Astrocyte (in vitro differentiated cells and primary cell): Measurements from ENCODE around the gene TAF1L. TPM values are rescaled to one million over a fixed set of nuclear protein-coding genes. Genes with fewer than 3 reads are reported as not detected.

Experiments
- DNase-seq: peaks from one replicate; pipeline ENCODE4 v3.0.0-alpha.2; 2010; ENCODE audit warnings: low read depth
- FAIRE-seq: peaks from 2 replicates; lab custom pipeline; 2011; peaks lifted over from hg19 to GRCh38; lab: Jason Lieb, UNC
- H2AFZ ChIP-seq: 2 replicates; pipeline ENCODE4 v1.6.0; 2012; ENCODE audit warnings: low read depth, low read length, inconsistent platforms
- H3K27ac ChIP-seq: 2 replicates; pipeline ENCODE4 v1.5.1; 2011; ENCODE audit warnings: low read depth, low read length, inconsistent platforms
- H3K27me3 ChIP-seq: 2 replicates; pipeline ENCODE4 v1.6.0; 2011; ENCODE audit warnings: low read length, inconsistent platforms; ENCODE audit not compliant: insufficient read depth
- H3K36me3 ChIP-seq: 2 replicates; pipeline ENCODE4 v1.5.1; 2011; ENCODE audit warnings: low read length, inconsistent platforms; ENCODE audit not compliant: insufficient read depth
- H3K4me1 ChIP-seq: 2 replicates; pipeline ENCODE4 v1.5.1; 2011; ENCODE audit warnings: low read length, inconsistent platforms; ENCODE audit not compliant: insufficient read depth
- H3K4me2 ChIP-seq: 2 replicates; pipeline ENCODE4 v1.6.0; 2012; ENCODE audit warnings: low read length, inconsistent platforms
- H3K4me3 ChIP-seq: 2 replicates; pipeline ENCODE4 v1.5.1; 2011; ENCODE audit warnings: low read depth, mild to moderate bottlenecking, low read length, inconsistent platforms; ENCODE audit not compliant: insufficient read depth
- H3K79me2 ChIP-seq: 2 replicates; pipeline ENCODE4 v1.6.0; 2012; ENCODE audit warnings: mild to moderate bottlenecking, low read length, inconsistent platforms; ENCODE audit not compliant: insufficient read depth
- H3K9ac ChIP-seq: 2 replicates; pipeline ENCODE4 v1.6.0; 2012; ENCODE audit warnings: mild to moderate bottlenecking, low read length, inconsistent platforms
- H3K9me3 ChIP-seq: 2 replicates; pipeline ENCODE4 v1.5.1; 2012; ENCODE audit warnings: low read depth, mild to moderate bottlenecking, low read length, inconsistent platforms; ENCODE audit not compliant: insufficient read depth
- H4K20me1 ChIP-seq: 2 replicates; pipeline ENCODE4 v1.6.0; 2012; ENCODE audit warnings: low read length, inconsistent platforms; ENCODE audit not compliant: insufficient read depth
- H3K27ac Mint-ChIP-seq: one replicate; pipeline ENCODE4 v1.8.0; 2021; ENCODE audit warnings: mild to moderate bottlenecking, mixed read lengths; ENCODE audit not compliant: unreplicated experiment
- H3K27me3 Mint-ChIP-seq: one replicate; pipeline ENCODE4 v1.8.0; 2021; ENCODE audit warnings: low read depth, mixed read lengths; ENCODE audit not compliant: unreplicated experiment
- H3K36me3 Mint-ChIP-seq: one replicate; pipeline ENCODE4 v1.8.0; 2021; ENCODE audit warnings: low read depth, mixed read lengths; ENCODE audit not compliant: unreplicated experiment
- H3K4me1 Mint-ChIP-seq: one replicate; pipeline ENCODE4 v1.8.0; 2021; ENCODE audit warnings: low read depth, mixed read lengths; ENCODE audit not compliant: unreplicated experiment
- H3K4me3 Mint-ChIP-seq: one replicate; pipeline ENCODE4 v1.8.0; 2021; ENCODE audit warnings: mild to moderate bottlenecking, moderate library complexity, mixed read lengths; ENCODE audit not compliant: unreplicated experiment
- H3K9me3 Mint-ChIP-seq: one replicate; pipeline ENCODE4 v1.8.0; 2021; ENCODE audit warnings: mild to moderate bottlenecking, mixed read lengths; ENCODE audit not compliant: unreplicated experiment
- EZH2 ChIP-seq: IDR thresholded peaks from 2 replicates; pipeline ENCODE4 v1.6.1; 2012; ENCODE audit warnings: mild to moderate bottlenecking, low read length, inconsistent platforms; ENCODE audit not compliant: insufficient read depth
- total RNA-seq: library from RNA; stranded (reverse); gene quantifications from 2 replicates; pipeline ENCODE4 v1.2.1, GENCODE V29; 2021
- TF ChIP-seq, protein P1 (sequence below): IDR thresholded peaks from 2 replicates; pipeline ENCODE4 v1.5.1; 2011; ENCODE audit warnings: low read depth, mild to moderate bottlenecking, inconsistent platforms, low read length, moderate library complexity; ENCODE audit not compliant: insufficient read depth

The TAF1L gene
- total RNA-seq, 1 donor from 2014 or later, result 0.02 TPM

DNA sequence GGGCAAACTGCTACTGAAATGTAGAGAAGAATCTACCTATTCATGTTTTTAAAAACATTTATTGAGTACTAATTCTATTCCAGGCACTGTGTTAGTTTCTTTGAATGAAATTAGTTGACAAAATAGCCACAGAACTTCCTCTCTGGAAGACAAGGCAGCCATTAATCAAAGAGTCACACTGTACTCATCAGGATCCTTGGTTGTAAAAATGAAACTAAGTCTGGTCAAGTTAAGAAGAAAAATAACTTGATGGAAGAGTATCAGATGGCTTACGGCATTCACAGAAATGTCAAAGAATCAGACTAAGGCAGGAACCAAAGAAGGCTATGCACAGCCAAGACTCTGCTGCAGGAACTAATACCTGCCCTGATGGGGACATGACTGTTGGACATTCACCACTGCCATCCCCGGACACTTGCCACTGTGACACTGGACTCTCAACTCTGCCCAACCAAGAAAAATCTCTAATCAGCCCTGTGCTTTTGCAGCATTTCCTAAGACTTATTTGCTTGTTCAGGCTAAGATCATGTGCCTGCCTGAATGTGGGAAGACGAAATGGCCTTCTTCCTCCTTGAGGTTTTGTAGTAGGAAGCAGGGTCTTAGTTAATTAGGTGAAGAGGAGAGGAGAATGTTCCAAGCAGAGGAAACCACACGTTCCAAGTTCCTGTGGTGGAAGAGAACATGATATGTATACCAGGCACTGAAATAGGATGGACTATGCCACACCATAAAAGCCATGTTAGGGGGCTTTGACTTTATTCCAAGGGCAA is 39.2 kb downstream of the TAF1L start:
- Histone ChIP-seq H3K4me3 (no peak overlapping the region), H3K27me3 (no peaks in the 10 kb centered on the region), H3K4me2 (no peak overlapping the region), H2AFZ (no peak overlapping the region), H3K4me1 (no peaks in the 10 kb centered on the region), H3K9me3 (no peaks in the 10 kb centered on the region), H3K27ac (no peak overlapping the region), H4K20me1 (no peaks in the 10 kb centered on the region), H3K9ac (no peak overlapping the region), H3K36me3 (no peaks in the 10 kb centered on the region), H3K79me2 (no peaks in the 10 kb centered on the region)
- no peak for TF ChIP-seq EZH2
- TF ChIP-seq, protein P1, sequence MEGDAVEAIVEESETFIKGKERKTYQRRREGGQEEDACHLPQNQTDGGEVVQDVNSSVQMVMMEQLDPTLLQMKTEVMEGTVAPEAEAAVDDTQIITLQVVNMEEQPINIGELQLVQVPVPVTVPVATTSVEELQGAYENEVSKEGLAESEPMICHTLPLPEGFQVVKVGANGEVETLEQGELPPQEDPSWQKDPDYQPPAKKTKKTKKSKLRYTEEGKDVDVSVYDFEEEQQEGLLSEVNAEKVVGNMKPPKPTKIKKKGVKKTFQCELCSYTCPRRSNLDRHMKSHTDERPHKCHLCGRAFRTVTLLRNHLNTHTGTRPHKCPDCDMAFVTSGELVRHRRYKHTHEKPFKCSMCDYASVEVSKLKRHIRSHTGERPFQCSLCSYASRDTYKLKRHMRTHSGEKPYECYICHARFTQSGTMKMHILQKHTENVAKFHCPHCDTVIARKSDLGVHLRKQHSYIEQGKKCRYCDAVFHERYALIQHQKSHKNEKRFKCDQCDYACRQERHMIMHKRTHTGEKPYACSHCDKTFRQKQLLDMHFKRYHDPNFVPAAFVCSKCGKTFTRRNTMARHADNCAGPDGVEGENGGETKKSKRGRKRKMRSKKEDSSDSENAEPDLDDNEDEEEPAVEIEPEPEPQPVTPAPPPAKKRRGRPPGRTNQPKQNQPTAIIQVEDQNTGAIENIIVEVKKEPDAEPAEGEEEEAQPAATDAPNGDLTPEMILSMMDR, result no peak
- Mint-ChIP-seq H3K27me3 (no peaks in the 10 kb centered on the region), H3K9me3 (peaks cover 9% of the 10 kb centered on the region), H3K36me3 (no peaks in the 10 kb centered on the region), H3K4me1 (peaks cover 3% of the 10 kb centered on the region), H3K4me3 (no peak overlapping the region), H3K27ac (no peak overlapping the region)
- DNase-seq (no peak), FAIRE-seq (no peak)

DNA sequence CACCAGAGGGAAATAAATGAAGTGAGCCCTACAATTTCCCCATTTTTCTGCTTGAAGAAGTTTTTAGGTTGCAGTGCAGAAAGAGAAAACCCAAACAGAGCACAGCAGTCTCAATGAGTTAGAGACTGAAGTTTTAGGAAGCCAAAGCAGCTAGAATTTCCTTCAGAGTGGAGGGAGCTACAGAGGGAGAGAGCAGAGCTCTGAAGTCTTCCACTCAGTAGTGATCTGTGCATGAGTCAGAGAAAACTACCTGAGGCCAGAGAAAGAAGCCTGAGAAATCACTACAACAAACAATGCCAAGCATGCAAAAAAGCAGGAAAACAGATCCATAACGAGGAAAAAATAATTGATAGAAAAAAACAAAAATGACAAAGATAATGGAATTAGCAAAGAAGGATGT is 44.6 kb downstream of the TAF1L start:
- H2AFZ ChIP-seq, result no peak overlapping the region
- no peaks in the 10 kb centered on the region for H4K20me1 ChIP-seq
- no peaks in the 10 kb centered on the region for H3K9me3 ChIP-seq
- no peak overlapping the region for H3K27ac ChIP-seq
- H3K27me3 Mint-ChIP-seq, result no peaks in the 10 kb centered on the region
- peaks cover 3% of the 10 kb centered on the region for H3K4me1 ChIP-seq
- no peaks in the 10 kb centered on the region for H3K36me3 ChIP-seq
- H3K36me3 Mint-ChIP-seq, result no peaks in the 10 kb centered on the region
- H3K4me2 ChIP-seq, result peak overlapping the region; percentile 12
- no peaks in the 10 kb centered on the region for H3K27me3 ChIP-seq
- DNase-seq (peak; percentile 35), FAIRE-seq (no peak)
- H3K4me3 Mint-ChIP-seq, result no peak overlapping the region
- peaks cover 30% of the 10 kb centered on the region for H3K4me1 Mint-ChIP-seq
- no peak overlapping the region for H3K4me3 ChIP-seq
- no peaks in the 10 kb centered on the region for H3K79me2 ChIP-seq
- no peak overlapping the region for H3K9ac ChIP-seq
- peak overlapping the region; percentile 15 for H3K27ac Mint-ChIP-seq
- H3K9me3 Mint-ChIP-seq, result peaks cover 5% of the 10 kb centered on the region
- no peak for TF ChIP-seq EZH2
- TF ChIP-seq, protein P1, result no peak

DNA sequence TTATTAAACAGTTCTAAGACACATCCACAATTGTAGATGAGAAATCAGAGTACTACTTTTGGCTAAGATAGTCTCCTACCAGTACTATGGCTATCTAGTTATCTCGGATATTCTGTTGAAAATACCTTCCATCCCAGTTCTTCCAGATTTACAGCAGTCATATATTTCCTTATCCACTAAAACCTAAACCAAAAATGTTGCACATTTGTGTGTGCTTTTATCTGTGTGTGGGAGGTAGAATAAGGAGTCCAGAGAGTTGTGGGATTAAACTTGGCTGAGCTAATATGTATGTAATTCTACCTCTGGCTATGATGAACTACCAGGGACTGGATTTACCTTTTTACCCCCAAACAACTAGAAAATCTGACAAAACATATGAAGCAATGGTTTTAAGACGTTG is 45.0 kb downstream of the TAF1L start:
- FAIRE-seq, result no peak
- no peak overlapping the region for H3K9ac ChIP-seq
- TF ChIP-seq, protein P1, result no peak
- no peak for TF ChIP-seq EZH2
- DNase-seq, result peak; percentile 63
- no peaks in the 10 kb centered on the region for H3K9me3 ChIP-seq
- H3K27ac Mint-ChIP-seq, result peak overlapping the region; percentile 35
- no peaks in the 10 kb centered on the region for H3K79me2 ChIP-seq
- no peak overlapping the region for H3K4me3 Mint-ChIP-seq
- peak overlapping the region; percentile 12 for H3K4me2 ChIP-seq
- no peaks in the 10 kb centered on the region for H3K36me3 Mint-ChIP-seq
- H3K4me1 Mint-ChIP-seq, result peaks cover 30% of the 10 kb centered on the region
- peaks cover 3% of the 10 kb centered on the region for H3K4me1 ChIP-seq
- no peak overlapping the region for H2AFZ ChIP-seq
- no peaks in the 10 kb centered on the region for H3K27me3 Mint-ChIP-seq
- H3K36me3 ChIP-seq, result no peaks in the 10 kb centered on the region
- peaks cover 5% of the 10 kb centered on the region for H3K9me3 Mint-ChIP-seq
- no peaks in the 10 kb centered on the region for H4K20me1 ChIP-seq
- no peak overlapping the region for H3K27ac ChIP-seq
- H3K4me3 ChIP-seq, result no peak overlapping the region
- no peaks in the 10 kb centered on the region for H3K27me3 ChIP-seq
